NCI-H2171 treated with DMSO at 0.1 percent for 48 hours (cell line): ENCODE measurements around the gene HYLS1.
"Not testable (repeated sequence)": the region's sequence is repeated elsewhere in the genome, so short reads cannot be mapped to it uniquely, and the experiment has no call there.

Experiments
- DNase-seq: peaks from one replicate; lab custom pipeline; 2025; lab: John Stamatoyannopoulos, UW

The HYLS1 gene

DNA sequence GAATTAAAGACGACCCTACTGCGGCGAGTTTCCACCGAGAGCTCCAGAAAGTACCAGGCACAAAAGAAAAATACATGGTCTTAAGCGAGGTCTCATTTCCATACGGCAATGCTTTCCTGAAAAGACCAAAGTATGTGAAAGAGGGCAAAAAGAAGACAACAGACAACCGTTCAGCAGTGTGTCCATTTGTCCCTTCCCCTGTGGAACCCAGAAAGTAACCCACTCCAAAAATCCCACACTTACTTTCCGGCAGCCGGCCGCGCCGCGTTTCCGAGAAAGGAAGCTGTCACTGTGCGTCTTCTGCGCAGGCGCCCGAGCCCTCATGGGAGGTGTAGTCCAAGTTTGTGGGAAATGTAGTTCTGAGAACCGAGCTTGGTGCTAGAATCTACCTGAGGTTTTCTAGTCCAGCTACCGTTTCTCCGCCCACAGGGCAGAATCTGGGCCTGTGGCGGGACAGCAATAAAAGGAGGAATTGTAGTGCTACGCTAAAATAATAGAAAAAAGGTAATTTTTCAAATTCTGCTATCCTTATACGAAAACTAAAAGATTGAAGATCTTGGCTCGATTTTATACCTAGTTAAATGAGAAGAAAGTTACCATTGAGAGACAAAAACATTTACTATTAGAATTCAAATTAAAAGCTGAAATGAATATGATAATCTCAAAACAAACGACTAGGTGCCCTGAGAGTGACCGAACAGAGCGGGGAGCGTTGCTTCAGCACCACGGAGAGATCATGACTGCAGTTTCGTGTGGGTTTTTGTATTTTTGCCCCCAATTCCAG lies 15.7 kb downstream of the HYLS1 start, which contains the start of gene PUS3:
TSS of gene PUS3 (minus strand) at position 280 of the 784 bp plus-strand sequence. CDS start 6,922 bp downstream, outside the sequence.
- peak; percentile 83 for DNase-seq

DNA sequence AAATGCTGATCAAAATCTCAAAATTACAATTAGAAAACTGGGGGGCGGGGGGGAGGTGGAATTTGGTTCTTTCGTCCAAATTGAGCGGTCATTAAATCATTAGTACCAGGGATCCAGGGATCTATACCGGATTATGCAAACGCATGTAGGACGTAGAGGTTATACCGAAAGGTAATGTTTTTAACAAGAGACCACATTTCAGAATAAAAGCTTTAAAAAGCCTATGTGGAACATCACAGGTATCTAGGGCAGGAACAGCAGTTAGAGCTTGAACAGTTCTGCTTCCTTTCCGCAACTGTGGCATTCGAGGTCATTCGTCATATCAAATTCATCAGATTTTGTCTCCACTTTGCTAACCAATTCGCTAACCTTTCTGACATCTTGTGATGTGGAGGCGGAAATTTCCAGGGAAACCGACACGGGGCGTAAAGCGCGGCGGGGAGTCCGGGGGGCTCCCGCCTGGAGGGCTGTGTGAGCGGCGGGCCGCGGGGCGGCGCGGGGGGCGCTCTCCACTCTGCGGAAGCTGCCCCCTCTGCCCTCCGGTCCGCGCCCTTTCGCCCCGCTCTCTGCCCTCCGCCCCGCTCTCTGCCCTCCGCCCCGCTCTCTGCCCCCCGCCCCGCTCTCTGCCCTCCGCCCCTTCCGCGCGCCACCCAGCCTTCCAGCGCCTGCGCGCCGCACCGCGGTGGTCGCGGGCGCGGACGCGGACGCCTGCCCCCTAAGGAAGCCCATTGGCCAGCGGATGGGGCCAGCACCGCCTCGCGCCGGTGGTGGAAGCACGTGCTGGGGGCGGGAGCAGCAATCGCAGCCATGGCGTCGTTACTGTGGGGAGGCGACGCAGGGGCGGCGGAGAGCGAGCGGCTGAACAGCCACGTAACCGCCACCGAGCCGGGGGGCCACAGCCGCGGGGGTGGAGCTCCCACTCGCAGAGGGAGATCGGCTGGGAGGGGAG lies 16.5 kb downstream of the HYLS1 start, which contains the start of gene DDX25:
TSS of gene DDX25 (plus strand) at position 798 of the 949 bp plus-strand sequence. CDS start at position 808, 10 bp downstream.
- DNase-seq, result peak; percentile 26

DNA sequence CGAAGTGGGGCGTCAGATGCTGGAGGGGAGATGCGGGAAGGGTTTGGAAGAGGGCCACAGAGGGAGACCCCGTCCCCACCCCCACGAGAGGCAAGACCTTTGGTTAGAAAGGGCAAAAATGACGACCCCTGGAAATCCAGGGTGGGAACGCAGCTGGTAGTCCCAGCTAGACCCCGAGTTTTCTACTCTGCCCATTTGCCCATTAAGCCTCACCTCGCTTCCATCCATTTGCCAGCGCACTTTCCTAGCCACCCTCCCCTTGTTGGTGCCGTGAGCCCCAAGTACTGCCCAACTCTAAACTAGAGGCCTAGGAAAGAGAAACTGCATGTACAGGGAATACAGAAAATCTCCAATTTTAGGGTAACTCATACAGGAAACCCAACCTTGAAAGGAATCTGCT lies 17.2 kb downstream of the HYLS1 start:
- no peak for DNase-seq

DNA sequence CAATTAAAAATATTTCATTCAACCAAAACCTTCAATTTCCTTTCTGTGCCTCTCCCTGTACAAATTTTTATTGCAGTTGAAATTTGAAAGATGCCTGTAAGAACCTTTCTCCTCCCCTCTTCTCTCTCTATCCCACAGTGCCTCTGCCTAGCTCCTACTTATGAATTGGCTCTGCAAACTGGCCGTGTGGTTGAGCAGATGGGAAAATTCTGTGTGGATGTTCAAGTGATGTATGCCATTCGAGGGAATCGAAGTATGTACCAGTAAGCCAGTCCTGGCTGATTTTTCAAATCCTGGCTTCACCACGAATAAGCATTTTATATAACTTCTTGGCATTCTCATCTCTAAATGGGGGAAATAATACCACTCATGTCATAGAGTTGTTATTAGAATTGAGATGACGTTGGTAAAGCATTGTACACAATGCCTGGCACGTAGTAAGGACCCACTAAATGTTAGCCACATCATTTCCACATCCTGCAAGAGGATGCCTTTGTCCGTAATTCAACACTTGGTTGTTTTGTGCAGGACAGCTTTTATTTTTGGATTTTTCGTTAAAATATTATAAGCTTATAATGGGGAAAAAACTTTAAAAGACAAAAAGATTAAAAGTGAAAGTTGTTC lies 22.9 kb downstream of the HYLS1 start:
- no peak for DNase-seq

DNA sequence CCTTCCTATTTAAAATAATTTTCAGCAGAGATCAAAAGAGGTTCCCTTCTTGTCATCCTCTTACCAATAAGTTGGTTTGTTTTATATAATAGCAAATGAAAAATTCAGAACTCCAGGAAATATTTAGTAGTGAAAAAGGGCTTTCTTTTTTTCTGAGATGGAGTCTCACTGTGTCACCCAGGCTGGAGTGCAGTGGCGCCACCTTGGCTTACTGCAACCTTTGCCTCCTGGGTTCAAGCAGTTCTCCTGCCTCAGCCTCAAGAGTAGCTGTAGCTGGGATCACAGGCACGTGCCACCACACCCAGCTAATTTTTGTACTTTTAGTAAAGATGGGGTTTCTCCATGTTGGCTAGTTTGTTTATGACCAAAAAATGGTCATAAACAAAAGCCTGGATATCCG lies 27.1 kb downstream of the HYLS1 start:
- DNase-seq, result not testable (repeated sequence)

DNA sequence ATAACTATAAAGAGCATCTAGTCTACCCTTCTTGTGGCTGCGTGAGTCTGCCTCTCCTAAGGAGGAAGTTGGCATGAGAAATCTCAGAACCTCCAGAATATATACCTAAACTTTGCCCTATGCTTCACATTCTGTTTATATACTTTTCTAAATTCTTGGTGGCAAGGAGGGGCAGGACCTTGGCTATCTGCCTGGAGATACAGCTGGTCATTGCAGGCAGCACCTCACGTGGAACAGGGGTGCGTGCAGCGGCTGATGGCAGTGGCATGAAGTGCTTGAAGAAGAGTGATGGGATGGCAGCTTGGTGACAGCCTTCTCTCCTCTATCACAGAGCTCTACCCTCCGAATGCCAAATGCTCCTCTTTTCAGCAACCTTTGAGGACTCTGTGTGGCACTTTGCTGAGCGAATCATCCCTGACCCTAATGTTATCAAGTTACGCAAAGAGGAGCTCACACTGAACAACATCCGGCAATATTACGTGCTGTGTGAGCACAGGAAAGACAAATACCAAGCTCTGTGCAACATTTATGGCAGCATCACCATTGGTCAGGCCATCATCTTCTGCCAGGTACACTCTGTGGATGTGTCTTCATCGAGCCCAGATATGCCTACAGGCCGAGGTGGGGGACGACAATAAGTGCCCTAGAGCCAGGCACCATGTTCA lies 29.3 kb downstream of the HYLS1 start:
- no peak for DNase-seq

DNA sequence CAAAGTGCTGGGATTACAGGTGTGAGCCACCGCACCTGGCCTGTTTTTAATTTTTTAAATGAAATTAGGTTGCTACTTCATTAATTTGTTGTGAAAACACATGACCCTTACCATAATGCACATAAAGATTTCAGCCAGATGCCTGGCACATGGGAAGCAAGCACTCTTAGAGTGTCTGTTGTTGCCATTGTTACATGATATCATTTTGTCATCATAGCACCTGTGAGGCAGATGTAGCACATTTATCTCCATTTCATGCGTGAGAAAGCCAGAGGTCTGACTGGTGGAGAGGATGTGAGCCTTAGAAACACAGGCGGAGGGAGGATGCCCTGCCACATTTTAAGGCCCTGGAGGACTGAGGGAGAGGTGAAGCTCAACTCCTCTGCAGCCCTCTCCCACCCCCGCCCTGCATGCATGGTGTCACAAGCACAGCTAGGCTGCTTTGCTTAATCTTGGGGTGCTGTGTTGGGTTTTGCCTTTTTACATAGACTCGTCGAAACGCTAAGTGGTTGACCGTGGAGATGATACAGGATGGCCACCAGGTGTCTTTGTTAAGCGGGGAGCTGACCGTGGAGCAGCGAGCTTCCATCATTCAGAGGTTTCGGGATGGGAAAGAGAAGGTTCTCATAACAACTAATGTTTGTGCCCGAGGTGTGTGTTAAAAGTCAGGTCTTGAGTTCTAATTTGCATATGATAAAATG lies 30.8 kb downstream of the HYLS1 start:
- peak; percentile 24 for DNase-seq

DNA sequence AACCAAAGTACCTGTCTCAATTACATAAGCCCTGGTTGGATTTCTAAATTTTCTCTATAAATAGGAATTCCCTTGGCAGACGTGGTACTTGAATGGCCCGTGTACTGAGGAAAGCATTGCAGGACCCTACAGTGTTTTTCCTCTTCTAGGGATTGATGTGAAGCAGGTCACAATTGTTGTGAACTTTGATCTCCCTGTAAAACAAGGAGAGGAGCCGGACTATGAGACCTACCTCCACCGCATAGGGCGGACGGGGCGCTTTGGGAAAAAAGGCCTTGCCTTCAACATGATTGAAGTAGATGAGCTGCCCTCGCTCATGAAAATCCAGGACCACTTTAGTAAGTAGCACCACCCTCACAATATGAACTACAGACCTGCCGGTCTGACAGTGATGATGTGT lies 33.6 kb downstream of the HYLS1 start:
- DNase-seq, result no peak

DNA sequence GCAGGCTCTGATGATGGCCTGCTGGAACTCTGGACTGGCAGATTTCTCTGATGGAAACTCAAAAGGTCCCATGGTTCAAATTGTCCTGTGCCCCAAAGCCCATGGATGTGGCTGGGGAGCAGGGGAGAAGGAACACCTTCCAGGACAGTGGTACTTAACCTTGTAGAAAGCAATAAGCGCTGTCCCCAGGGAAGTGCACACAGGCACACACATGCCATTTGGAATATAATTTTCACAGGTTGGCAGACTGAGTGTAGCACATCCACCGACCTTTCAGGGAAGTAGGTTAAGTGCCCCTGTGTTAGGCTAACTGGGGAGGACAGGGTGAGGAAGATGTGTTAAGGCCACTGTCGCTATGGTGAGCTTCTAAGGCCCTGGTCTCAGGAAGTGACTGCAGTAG lies 34.7 kb downstream of the HYLS1 start:
- no peak for DNase-seq

DNA sequence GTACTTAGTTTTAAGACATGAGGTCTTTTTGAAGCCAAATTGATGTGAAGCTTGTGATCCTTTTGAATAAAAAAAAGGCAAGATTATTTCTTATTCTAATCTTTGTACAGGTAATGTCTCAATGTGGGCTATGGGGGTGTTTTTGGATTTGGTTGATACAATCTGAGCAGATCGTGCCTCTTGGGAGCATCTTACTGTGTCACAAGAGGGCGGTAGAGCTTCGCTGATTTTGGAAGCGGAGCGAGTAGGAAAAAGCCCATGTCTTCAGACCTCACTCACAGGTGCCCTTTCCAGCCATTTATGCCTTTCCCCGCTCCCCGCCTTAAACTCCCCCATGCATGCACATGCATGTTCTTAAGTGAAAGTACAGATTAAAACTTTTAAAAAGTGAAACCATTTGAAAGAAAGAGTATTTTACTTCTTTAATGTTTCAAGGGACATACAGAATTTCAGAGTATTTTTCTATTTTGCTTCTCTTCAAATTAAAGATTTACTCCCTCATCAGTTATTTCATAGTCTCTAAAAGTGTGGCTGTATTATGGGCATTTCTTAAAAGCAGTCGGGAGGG lies 35.6 kb downstream of the HYLS1 start:
- DNase-seq, result peak; percentile 55

DNA sequence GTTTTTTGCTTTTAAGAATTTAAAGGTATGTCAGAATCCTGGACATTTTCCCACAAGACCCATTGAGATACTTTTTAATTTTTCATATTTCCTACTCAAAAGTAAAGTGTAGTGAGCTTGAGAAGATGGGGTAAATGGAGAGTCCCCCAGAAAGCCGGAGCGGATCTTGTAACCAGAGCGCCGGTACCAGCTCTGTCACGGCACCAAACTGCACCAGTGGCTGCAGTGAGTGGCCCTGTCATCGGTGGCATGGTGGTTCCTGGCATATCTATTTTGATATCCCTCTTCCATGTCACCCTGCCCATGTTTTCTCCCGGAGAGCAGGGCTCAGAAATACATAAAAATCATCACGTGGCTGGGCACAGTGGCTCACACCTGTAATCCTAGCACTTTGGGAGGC lies 36.2 kb downstream of the HYLS1 start:
- no peak for DNase-seq

DNA sequence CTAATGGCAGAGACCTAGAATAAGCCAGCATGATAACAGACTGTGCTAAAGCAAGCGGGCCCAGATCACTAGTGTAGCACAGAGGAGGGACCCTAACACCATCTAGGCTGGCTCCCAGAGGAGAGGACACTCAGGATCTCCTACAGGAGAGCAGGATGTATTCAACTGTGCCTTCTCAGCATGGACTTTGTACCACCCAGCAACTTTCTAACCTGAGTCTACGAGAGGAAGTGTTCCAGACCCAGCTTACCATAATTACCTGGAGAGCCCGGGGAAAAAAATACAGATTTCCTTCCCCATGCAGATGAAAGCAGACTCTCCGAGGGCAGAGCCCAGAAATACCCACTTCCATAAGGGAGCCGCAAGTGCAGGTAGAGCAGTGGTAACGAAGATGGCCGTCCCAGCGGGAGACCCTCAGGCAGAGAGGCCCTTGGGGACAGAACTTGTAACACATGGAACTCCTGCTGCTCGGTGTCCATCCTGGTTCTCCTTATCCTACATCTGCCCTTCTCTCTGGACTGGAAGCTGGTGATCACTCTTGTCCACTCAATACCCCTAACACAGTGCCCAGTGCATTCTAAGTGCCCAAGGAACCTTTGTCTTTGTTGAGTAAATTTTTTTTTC lies 37.0 kb downstream of the HYLS1 start:
- no peak for DNase-seq

DNA sequence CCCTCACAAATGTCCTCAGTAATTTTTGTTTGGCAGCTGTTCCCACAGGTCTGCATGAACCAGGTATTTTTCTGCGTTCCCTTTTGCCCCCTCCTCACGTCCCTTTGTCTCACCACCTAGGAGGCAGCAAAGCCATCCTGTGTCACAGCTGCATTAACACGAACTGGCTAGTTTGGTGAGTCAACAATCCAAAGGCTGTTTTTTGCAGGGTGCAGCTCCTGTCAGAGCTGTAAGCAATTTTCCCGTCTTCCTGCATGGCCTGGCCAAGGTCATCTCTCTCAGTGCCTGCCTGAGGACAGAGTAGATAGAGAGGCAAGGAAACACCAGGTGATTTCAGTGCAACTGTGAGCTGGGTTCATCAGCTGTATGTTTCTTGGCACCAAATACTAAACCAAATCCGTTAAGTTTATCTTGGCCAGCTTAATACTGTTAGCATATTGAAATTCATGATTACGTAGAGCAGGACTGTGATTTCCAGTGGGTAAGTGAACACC lies 37.8 kb downstream of the HYLS1 start:
- no peak for DNase-seq

DNA sequence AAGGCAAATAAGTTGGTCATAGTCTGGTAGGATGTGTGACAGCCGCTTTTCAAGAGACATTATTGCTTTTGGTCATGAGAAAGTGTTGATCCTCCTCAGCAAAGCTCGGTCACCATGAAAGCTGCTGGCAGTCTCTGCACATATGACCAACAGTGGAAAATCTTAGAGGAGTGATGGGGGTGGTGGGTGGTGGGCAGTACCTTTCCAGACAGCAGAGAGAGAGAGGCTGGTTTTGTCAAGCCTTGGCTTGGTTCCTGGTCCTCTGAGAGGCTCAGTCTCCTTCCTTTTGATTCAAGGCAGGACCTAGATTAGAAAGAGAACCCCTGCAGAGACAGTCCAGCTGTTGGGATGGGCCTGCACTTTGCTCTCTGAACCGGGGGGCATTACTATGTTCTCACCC lies 38.3 kb downstream of the HYLS1 start:
- DNase-seq, result no peak

DNA sequence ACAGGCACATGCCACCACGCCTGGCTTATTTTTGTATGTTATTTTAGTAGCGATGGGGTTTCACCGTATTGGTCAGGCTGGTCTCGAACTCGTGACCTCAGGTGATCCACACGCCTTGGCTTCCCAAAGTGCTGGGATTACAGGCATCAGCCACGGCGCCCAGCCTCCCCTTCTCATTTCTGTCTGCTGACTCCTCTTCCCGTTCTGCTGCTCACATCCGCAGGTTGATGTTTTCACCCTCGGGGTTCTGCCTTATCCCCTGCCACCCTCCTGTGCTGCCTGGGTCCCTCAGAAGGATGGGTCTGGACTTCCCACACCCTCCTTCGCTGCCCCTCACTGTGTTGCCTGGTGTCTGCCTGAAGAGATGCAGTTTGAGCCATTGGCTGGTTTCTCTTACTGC lies 39.2 kb downstream of the HYLS1 start:
- no peak for DNase-seq

DNA sequence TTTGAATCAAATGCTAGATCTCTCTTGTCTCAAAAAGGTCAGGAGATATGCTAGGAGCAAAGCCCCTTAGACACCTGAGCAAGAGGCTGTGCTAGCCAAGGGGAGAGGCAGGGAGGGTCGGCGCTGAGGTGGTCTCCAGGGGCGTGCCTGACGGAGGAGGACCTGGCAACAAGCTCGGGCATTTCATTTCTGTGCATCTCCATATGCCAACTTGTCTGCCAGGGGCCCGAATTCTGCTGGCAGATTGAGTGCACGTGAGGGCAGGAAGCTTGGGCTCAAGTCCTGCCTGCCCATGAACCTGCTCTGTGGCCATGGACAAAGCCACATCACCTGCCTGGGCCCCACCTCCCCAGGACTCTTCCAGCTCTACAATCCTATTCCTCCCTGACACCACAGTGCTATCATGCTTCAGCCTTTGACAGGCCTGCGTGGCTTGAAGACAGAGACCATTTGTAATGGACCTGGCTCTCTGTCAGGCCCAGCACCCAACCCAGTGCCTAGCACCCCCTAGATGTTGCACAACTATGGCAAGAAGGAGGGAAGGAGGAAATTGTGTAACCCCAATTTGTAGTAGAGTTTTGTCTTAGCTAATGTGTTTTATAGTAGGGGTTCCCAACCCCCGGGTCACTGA lies 42.1 kb downstream of the HYLS1 start:
- DNase-seq, result no peak

DNA sequence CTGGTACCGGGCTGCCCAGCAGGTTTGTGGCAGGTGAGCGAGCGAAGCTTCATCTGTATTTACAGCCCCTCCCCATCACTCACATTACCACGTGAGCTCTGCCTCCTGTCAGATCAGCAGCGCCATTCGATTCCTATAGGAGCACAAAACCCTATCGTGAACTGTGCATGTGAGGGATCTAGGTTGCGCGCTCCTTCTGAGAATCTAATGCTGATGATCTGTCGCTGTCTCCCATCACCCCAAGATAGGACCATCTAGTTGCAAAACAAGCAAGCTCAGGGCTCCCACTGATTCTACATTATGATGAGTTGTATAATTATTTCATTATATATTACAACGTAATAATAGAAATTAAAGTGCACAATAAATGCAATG lies 42.6 kb downstream of the HYLS1 start:
- DNase-seq, result no peak

DNA sequence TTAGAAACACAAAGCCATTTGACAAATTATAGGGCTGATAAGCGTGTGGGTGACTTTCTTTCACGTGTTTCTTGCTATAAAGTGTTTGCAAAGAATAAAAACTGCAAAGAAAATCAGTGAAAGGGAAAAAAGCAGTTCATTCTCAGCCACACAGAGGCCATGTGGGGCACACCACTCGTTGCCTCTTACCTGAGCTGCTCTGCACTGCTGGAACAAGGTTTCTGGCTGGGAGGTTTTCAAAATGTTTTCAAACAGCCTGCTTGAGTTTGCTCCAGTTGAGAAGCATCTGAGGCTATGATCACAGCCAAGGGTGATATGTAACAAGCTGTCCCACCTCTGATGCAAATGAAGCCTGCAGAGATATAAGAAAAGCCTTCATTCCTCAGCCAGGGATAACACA lies 43.6 kb downstream of the HYLS1 start:
- DNase-seq, result no peak

DNA sequence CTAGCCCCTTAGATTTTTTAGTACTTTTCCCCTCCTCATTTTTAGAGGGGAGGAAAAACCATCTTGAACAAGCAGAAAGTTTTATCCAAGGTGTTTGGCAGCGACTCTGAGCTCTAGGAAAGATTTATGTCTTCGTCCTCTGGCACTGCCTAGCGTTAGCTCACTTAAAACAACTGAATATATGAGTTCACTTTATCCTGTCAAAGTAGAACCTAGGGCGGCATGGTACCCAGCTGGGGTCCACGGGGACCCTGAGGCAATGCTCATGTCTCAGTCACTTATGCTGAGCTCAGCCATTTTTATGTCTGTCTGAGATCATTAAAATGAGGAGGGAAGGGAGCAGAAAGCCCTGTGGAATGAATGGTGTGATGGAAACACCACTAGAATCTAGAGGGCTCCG lies 44.2 kb downstream of the HYLS1 start:
- DNase-seq, result no peak

DNA sequence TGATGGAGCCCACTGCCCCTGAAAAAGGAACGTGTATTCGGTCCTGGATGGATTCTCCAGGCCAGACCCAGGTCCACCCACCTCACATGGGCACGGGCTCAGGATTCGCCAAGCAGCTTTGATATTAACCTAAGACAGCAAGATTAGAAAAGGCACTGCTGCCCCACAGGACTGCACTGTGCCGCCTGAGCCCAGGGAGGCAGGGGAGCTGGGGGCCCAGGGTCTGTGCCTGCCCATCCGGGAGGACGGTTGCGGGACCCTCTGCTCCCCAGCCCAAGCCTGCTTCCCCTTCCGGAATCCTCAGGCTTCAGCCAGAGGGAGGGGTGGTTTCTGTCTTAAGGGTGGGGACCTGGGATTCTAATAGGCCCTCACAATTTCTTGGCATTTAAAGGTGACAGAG lies 44.8 kb downstream of the HYLS1 start:
- no peak for DNase-seq
